ENCODE data around the gene AXDND1.

AXDND1 gene

GRCh38 chr1:179558078-179558477 lies 192.3 kb downstream of the AXDND1 start:
- no peak for DNase-seq (ENCODE audit: low read depth in 2 of 2)

- DNase-seq (ENCODE audit: low read depth in 2 of 2), result no peak
Measured at GRCh38 chr1:179575497-179576314, 209.9 kb downstream of the AXDND1 start, which contains the start of gene NPHS2. NPHS2 (minus strand) TSS chr1:179575948; CDS start chr1:179575864, 84 bp downstream.

DNA sequence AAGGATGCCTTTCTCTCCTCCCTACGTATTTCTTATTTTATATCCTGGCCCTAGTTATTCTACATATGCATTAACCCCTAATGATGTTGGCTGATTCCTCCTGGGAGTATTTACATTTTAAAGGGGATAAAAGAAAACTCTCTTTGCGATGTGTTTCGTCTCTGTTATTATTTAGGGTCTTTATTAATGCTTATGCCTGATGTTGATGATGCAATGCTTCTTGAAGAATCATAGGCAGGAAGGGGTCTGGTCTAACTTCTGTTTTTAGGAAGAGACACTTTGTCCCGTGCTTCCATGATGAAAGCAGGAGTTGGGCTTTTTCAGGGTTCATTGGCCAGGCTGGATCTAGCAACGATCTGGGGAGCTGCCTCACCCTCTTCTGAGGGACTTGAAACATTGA lies 210.7 kb downstream of the AXDND1 start:
- no peak for DNase-seq (ENCODE audit: low read depth in 2 of 2)

DNA sequence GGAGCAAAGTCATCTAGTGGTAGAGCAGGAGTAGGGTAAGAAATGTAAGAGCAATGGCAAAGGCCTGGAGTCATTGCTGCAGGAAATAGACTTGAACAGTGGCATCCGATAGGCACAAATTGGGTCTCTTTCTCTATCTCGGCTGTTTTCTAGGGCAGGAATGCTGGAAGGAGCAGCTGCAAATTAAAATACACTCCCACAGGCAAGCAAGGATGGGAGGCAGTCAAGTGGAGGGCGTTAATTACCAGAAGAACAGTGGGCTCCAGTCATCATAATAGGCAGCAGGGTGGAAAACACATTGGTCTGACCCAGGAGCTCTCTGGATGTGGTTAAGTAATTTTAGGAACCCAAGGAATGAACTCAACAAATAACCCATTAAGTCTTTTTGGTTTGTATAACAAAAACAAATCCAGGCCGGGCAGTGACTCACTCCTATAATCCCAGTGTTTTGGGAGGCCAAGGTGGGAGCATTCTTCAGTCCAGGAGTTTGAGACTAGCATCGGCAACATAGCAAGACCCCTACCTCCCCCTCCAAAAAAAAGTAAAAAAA lies 218.1 kb downstream of the AXDND1 start:
- no peak for DNase-seq (ENCODE audit: low read depth in 2 of 2)

DNA sequence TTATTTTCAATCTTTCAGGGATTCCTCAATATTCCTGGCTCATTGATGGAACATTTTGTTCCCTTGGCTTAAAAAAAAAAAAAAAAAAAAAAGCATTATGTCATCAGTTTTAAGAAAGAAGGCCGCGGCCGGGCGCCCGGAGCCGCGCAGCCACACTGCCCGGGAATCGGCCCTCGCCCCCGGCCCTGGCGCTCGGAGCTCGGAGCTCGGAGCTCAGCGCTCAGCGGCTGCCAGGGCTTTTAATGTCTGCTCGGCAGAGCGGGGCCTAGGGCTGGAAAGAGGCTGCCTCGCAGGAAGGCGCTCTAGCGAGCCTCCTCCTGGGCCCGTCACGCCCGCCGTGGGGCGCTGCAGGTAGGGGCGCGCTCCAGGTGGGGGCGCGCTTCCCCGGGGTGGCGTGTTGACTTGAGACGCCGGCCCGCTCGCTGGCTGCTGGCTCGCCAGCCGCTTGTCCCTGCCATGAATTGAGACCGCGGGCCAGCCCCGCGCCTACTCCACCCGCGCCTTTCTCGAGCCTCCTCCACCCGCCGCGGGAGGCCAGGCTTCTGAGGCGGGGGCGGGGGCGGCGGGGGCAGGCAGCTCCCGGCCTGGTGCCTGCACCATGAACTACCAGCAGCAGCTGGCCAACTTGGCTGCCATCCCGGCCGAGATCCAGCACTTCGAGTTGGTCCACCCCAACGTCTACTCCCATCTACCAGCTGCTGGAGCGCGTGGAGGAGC lies 220.5 kb downstream of the AXDND1 start:
- no peak for DNase-seq (ENCODE audit: low read depth in 2 of 2)

DNA sequence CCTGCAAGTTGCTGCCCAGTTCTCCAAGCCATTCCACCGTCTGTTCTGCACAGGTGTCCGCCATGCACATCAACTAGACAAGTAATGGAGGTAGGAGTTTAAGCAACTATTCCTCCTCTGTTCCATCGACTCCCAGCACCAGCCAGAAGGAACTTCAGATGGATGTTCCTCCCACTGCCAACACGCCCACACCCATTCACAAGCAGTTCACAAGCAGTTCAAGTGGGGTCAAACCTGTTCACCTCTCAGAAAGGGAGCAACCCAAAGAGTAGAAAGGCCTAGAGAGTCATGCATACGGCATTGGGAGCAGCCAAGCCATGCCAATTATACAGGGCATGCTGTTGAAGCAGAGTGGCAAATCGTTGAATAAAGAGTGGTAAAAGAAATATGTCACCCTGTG lies 221.6 kb downstream of the AXDND1 start:
- DNase-seq (ENCODE audit: low read depth in 2 of 2), result no peak

DNA sequence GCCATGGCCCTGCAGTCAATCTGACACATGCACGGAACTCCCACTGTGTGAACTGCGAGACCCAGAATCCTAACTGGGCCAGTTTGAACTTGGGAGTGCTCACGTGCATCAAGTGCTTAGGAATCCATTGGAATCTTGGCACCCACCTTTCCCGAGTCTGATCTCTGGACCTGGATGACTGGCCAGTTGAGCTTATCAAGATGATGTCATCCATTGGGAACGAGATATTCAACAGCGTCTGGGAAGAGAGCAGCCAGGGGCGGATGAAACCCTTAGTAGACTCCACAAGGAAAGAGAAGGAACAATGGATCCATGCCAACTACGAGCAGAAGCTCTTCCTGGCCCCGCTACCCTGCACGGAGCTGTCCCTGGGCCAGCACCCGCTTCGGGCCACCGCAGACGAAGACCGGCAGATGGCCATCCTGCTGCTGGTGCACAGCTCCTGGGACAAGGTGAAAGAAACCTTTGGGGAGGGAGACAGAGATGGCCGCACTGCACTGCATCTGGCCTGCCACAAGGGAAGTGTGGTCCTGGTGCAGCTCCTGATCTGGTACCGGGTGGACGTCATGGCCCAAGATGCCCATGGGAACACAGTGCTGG lies 222.8 kb downstream of the AXDND1 start:
- no peak for DNase-seq (ENCODE audit: low read depth in 2 of 2)

GRCh38 chr1:179589509-179589908 lies 223.7 kb downstream of the AXDND1 start:
- no peak for DNase-seq (ENCODE audit: low read depth in 2 of 2)

DNA sequence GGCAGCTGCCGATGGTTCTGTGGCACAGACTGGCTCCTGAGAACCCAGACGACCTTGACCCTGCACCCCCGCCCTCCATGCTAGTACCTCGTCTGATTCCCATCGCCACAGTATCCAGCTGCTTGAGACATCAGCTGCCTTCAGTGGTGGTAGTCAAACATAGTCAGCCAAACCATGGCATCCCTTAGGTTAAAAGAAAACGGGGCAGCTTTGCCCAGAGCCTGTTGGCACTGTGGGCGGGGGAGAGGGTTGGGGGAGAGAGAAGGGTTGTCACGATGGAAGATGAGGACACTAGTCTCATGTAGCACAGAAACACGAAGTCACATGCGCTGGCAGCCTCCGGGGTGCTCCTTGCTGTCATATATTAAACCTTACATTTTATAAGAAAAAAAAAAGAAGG lies 224.9 kb downstream of the AXDND1 start:
- DNase-seq (ENCODE audit: low read depth in 2 of 2), result no peak

DNA sequence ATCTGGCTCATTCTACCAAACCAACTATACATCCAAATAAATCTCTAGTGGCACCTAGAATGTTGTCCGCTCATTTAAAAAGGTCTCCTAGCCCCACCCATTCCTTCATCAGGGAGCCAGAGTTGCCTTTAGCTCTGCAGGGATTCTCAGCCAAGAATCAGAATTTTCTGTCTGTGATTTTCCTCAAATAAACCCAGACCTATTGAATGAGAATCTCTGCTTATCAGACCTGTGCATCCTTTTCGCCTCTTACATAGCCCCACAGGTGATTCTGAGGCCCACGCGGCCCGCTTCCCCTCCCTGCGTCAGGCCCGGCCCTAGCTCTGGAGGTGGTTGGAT lies 225.5 kb downstream of the AXDND1 start:
- no peak for DNase-seq (ENCODE audit: low read depth in 2 of 2)

DNA sequence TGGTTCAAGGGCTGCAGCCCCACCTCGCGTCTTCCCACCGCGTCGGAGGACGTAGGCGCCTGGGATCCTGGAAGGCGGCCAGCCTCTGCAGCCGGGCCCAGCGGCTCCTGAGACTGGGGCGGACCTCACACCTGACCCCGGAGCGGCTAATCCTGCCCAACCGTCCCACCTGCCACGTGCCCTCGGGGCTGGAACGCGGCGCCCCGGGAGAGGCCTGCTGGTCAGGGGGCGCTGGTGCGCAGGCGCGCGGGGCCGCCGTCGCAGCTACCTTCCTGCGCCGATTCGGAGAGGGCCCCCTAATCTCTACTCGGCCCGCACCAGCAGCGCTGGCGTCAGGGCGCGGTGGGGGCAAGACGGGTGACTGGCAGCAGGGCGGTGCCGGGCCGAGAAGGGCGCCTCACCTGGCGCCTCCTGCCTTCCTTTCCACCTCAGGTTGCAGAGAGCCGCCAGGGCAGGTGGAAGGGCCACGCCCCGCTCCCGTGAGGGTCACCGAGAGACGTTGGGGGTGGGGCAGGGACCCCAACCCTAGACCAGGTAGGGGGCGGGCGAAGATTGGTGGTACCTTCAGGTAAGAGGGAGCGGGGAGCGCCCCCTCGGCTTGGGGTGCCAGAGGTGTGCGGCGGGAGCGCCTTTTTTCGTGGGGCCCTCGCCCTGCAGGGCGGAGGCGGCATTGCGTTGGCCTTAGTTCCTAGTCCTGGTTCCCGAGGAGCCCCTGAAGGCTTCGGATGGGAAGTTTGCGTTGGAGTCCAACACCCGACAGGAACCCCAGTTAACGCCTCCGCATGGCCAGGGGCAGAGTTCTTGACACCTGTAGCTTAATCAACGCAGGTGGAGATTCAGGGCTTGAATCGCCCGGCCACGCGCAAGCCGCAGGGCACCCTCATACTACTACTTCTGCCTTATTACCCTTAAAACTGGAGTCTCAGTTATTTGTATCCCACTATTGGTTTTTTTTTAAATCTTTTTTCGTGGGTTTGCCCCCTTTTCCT lies 226.1 kb downstream of the AXDND1 start, which contains the start of gene TDRD5:
Gene TDRD5 (plus strand): TSS at position 241 of the 989 bp plus-strand sequence. CDS start 784 bp downstream, outside the sequence.
- no peak for DNase-seq (ENCODE audit: low read depth in 2 of 2)

DNA sequence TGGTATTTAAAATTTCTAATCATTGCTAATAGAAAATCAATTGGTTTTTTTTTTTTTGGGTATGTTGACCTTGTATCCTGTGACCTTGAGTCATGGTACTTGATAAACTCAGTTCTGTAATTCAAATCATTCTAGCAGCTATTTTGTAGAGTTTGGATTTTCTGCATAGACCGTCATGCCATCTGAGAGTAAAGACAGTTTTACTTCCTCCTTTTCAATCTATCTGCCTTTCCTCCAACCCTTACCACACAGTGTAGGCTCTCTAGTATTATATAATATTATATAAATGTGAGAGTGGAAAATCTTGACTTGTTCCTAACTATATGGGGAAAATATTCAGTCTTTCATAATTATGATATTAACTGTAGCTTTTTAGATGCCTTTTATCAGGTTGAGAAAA lies 232.9 kb downstream of the AXDND1 start:
- DNase-seq (ENCODE audit: low read depth in 2 of 2), result no peak

DNA sequence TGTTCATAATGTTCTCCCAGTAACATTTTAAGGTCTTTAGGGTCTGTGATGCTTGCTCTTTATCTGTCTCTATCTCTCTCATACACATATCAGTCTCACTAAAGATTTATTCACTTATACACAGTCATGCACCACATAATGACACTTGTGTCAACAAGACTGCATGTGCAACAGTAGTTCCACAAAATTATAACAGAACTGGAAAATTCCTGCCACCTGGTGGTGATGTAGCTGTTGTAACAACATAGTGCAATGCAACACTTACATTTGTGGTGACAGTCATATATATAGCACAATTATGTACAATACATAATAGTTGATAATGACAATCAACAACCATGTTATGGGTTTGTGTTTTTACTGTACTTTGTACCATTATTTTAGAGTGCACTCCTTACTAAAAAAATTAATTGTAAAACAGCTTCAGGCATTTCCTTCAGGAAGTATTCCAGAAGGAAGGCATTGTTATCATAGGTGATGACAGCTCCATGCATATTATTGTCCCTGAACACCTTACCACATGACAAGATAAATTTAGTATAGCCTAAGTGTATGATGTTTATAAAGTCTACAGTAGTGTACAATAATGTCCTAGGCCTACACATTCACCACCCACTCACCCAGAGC lies 234.0 kb downstream of the AXDND1 start:
- DNase-seq (ENCODE audit: low read depth in 2 of 2), result no peak

GRCh38 chr1:179601093-179601492 lies 235.3 kb downstream of the AXDND1 start:
- DNase-seq (ENCODE audit: low read depth in 2 of 2), result no peak
